Adrenal gland (tissue), 12 donors: ENCODE data around the gene CLEC7A. TPM values are rescaled to one million over a fixed set of nuclear protein-coding genes. Genes with fewer than 3 reads are reported as not detected.

ENCODE experiments used
- DNase-seq, 7 donors: peaks; one replicate each; pipeline ENCODE4 v3.0.0-alpha.2; 2019 to 2020
- H3K27ac ChIP-seq, 5 donors: fragments of 200-600 bp; sonication (generic) in 4 of 5; 1 replicate in 3 of 5; 2 replicates in 2 of 5; pipeline versions ENCODE4 v1.5.1 to v1.8.0; 2016 to 2020; ENCODE audit warnings: mild to moderate bottlenecking in 1 of 5
- H3K27me3 ChIP-seq: fragments of 200-600 bp; 2 replicates; pipeline ENCODE4 v1.8.0; 2021
- H3K36me3 ChIP-seq, 2 donors: fragments of 200-600 bp; replicated peaks in 1 of 2; 1 replicate in 1 of 2; 2 replicates in 1 of 2; pipeline versions ENCODE4 v1.5.1 to v1.8.0; 2018 to 2022
- H3K4me1 ChIP-seq, 2 donors: fragments of 200-600 bp; replicated peaks in 1 of 2; 1 replicate in 1 of 2; 2 replicates in 1 of 2; pipeline versions ENCODE4 v1.5.1 to v1.8.0; 2018 to 2021
- H3K4me3 ChIP-seq, 4 donors: fragments of 200-600 bp; sonication (generic) in 3 of 4; one replicate each; pipeline ENCODE4 v1.5.1; 2016 to 2018
- H3K9me3 ChIP-seq, 3 donors: fragments of 200-600 bp; sonication (generic) in 1 of 3; replicated peaks in 1 of 3; 1 replicate in 2 of 3; 2 replicates in 1 of 3; pipeline versions ENCODE4 v1.5.1 to v1.8.0; 2016 to 2021
- CTCF ChIP-seq, 6 experiments: fragments of 450-650 bp in 4 of 6; fragments of 200-600 bp in 2 of 6; sonication (generic) in 1 of 6; IDR thresholded peaks; 1 replicate in 5 of 6; 2 replicates in 1 of 6; pipeline versions ENCODE4 v1.5.1 to v1.8.0; 2016 to 2021; ENCODE audit warnings: antibody characterized with exemption in 6 of 6, mild to moderate bottlenecking in 2 of 6, moderate library complexity in 1 of 6
- POLR2A ChIP-seq, 2 donors: fragments of 450-650 bp; IDR thresholded peaks; one replicate each; pipeline ENCODE4 v1.6.1; 2017; ENCODE audit warnings: antibody characterized with exemption in 2 of 2, mild to moderate bottlenecking in 2 of 2, moderate library complexity in 1 of 2
- WGBS, 4 donors: extraction: QIAGEN DNeasy Blood & Tissue Kit in 2 of 4; methylation state at CpG; one replicate each; pipeline versions ENCODE4 v1.1.5 to v1.1.7; 2013 to 2017; 5-methylcytosine and 5-hydroxymethylcytosine counted together
- intact Hi-C, 2 donors: fragments of 100-400 bp; cut with DNase I; formaldehyde crosslinking; loops; one replicate each; pipeline versions ENCODE4 v1.14.1 to v1.15.0; 2022 to 2023
- polyA plus RNA-seq, 3 donors: library from polyadenylated mRNA; stranded (reverse); fragments of 200-250 nt in 2 of 3; fragments of 350-450 nt in 1 of 3; fragmentation: Illumina TruSeq in 1 of 3; extraction: RNeasy Lipid Tissue Mini Kit (QIAGEN cat#74804) in 1 of 3; gene quantifications; one replicate each; pipeline ENCODE4 v1.2.3, GENCODE V29; 2013 to 2014
- total RNA-seq, 9 donors: library from RNA; depleted of rRNA in 4 of 9; stranded (reverse); fragments of >200 nt in 4 of 9; fragments of 120-200 nt in 1 of 9; fragmentation: NEBNext Ultra II Directional in 1 of 9; extraction: Animal tissue kit (Norgen Biotek cat#: 25700) in 1 of 9; gene quantifications; one replicate each; pipeline versions ENCODE4 v1.1.0 to v1.2.4, GENCODE V29; 2013 to 2023
- donor health status: healthy with polysubstance abuse.
- donor health status: Bipolar disorder and iron deficiency.
- donor health status: DM: yes; HTN: yes; CAD: no.
- donor health status: DM: no; HTN: no; CAD: no.
- donor health status: DM: no; HTN: no; CAD: no.
- donor health status: DM: yes; HTN: yes; CAD: no.

The CLEC7A gene
- total and polyA plus RNA-seq, 12 donors: 3.3 to 23.6 (median 7.4) TPM

- intact Hi-C loops: loop anchor here in 1 of 2 donors (5.0 kb wide), 1 partner anchor 39 kb away; no protein-coding TSS in a partner anchor
- H3K9me3 ChIP-seq: no peaks in the 10 kb centered on the region
- peaks cover 0 to 4% of the 10 kb centered on the region in 2 donors for H3K4me1 ChIP-seq
- H3K4me3 ChIP-seq: peak overlapping the region; percentile 6 to 81 (median 17)
- peak overlapping the region; percentile 23 to 91 (median 48) for H3K27ac ChIP-seq
- DNase-seq: peak; percentile 61 to 87 (median 75)
- WGBS, 4 donors: 3 to 6% (median 4%) methylated on average over 25 to 46 of the region's 46 CpGs
- no peaks in the 10 kb centered on the region for H3K27me3 ChIP-seq
- TF ChIP-seq POLR2A (IDR thresholded peaks at IDR 0.05): peak in 1 of 2 donors; percentile 50
- TF ChIP-seq CTCF (IDR thresholded peaks at IDR 0.05): peak; percentile 65 to 87 (median 82)
- no peaks in the 10 kb centered on the region for H3K36me3 ChIP-seq
Observed at GRCh38 chr12:10153271-10154144, 23.5 kb upstream of the CLEC7A start.

DNA sequence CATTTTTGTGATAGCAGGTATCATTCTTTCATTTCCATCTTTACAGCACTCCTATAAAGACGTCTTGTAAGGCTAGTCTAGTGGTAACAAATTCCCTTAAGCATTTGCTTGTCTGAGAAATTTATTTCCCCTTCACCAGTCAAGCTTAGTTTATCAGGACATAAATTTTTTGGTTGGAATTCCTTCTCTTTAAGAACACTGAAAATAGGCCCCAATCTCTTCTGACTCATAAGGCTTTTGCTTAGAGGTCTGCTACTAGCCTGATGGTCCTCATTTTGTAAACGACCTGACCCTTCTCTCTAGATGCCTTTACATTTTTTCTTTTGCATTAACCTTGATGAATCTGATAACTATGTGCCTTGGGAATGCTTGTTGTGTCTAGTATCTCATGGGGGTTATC lies 21.6 kb upstream of the CLEC7A start:
- WGBS, 4 donors: 57 to 62% (median 60%) methylated on average over 2 of the region's 2 CpGs
- intact Hi-C loops: loop anchor here in 1 of 2 donors (5.0 kb wide), 1 partner anchor 41 kb away; no protein-coding TSS in a partner anchor

DNA sequence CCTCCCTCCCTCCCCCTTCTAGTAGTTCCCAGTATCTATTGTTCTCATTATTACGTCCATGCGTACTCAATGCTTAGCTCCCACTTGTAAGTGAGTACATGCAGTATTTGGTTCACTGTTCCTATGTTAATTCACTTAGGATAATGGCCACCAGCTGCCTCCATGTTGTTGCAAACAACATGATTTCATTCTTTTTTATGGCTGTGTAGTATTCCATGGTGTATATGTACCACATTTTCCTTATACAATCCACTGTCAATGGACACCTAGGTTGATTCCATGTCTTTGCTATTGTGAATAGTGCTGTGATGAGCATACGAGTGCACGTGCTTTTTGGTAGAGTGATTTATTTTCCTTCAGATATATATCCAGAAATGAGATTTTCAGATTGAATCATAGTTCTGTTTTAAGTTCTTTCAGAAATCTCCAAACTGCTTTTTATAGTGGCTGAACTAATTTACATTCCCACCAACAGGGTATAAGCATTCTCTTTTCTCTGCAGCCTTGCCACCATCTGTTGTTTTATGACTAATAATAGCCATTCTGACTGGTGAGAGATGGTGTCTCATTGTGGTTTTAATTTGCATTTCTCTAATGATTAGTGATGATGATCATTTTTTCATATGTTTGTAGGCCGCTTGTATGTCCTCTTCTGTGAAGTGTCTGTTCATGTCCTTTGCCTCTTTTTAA lies 17.9 kb upstream of the CLEC7A start:
- no peak for DNase-seq
- Histone ChIP-seq H3K4me3 (no peak overlapping the region), H3K27ac (no peak overlapping the region), H3K9me3 (no peaks in the 10 kb centered on the region), H3K36me3 (no peaks in the 10 kb centered on the region), H3K4me1 (no peaks in the 10 kb centered on the region), H3K27me3 (no peaks in the 10 kb centered on the region)
- 84 to 92% (median 89%) methylated on average over 5 of the region's 5 CpGs for WGBS, 4 donors
- intact Hi-C loops: no loop called here
- no peak for TF ChIP-seq POLR2A (IDR thresholded peaks at IDR 0.05)
- TF ChIP-seq CTCF (IDR thresholded peaks at IDR 0.05): no peak

More for the DNA sequence above, 21.6 kb upstream of the CLEC7A start:
- Histone ChIP-seq H3K27me3 (no peaks in the 10 kb centered on the region), H3K9me3 (no peaks in the 10 kb centered on the region), H3K4me1 (peaks cover 0 to 4% of the 10 kb centered on the region in 2 donors), H3K36me3 (no peaks in the 10 kb centered on the region), H3K27ac (no peak overlapping the region), H3K4me3 (no peak overlapping the region)
- TF ChIP-seq POLR2A (IDR thresholded peaks at IDR 0.05) (no peak), CTCF (IDR thresholded peaks at IDR 0.05) (no peak)
- no peak for DNase-seq

- 0% methylated on average over 1 of the region's 1 CpG for WGBS, 4 donors
Observed at GRCh38 chr12:10142976-10143589, 13.1 kb upstream of the CLEC7A start.

More at GRCh38 chr12:10142976-10143589, 13.1 kb upstream of the CLEC7A start:
- Histone ChIP-seq H3K4me1 (no peaks in the 10 kb centered on the region), H3K27ac (no peak overlapping the region), H3K4me3 (no peak overlapping the region), H3K27me3 (no peaks in the 10 kb centered on the region), H3K36me3 (no peaks in the 10 kb centered on the region), H3K9me3 (no peaks in the 10 kb centered on the region)
- no peak for DNase-seq
- TF ChIP-seq POLR2A (IDR thresholded peaks at IDR 0.05): no peak
- TF ChIP-seq CTCF (IDR thresholded peaks at IDR 0.05): no peak
- intact Hi-C loops: no loop called here
